Ishikawa (cell line): ENCODE results near the gene DNAJA3.

Source experiments
- TAF1 ChIP-seq: IDR thresholded peaks from 2 replicates; pipeline ENCODE4 v1.6.1; 2012; ENCODE audit warnings: low read depth, mild to moderate bottlenecking
- TF ChIP-seq, protein P1 (sequence below): IDR thresholded peaks from 2 replicates; pipeline ENCODE4 v1.6.1; 2012

DNA sequence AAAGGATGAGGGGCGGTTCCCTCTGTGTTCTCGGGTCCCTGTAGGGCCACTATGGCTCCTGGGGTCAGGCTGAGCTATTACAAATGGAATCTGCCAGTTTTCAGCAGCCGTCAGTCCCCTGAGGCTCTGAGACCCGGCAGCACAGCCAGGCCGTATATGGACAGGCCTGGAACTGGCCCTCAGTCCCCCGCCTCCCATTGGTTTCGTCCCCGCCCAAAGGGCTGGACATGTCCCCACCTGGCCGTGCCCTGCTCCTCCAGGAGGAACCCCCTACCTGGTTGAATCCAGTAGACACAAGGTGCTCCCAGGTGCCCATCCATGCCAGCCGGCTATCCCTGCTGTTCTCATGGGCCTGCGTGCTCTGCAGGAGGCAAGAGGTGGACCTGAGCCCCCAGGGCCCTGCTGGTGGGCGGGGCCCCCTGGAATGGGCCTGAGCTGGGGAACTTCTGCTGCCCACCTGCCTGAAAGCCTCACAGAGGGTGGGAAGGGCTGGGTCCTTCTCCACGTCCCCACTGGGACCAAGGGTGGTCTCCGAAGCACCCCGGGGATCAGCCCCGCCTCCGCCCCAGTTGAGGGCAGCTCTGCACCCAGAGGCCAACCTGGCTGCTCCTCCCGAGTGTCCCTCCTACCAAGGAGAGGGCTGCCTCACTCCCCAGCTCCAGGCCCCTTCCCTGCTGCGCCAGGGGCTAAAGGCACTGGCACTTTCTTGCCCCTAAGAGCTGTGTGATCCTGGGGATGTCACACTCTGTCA, 37.2 kb upstream of the DNAJA3 start:
- TF ChIP-seq, protein P1, sequence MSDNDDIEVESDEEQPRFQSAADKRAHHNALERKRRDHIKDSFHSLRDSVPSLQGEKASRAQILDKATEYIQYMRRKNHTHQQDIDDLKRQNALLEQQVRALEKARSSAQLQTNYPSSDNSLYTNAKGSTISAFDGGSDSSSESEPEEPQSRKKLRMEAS: peak; percentile 47; the same call in 1 of the 2 replicates
- TF ChIP-seq TAF1: no peak
